ENCODE results near the gene LRRC18. TPM values are rescaled to one million over a fixed set of nuclear protein-coding genes. Genes with fewer than 3 reads are reported as not detected.

Gene LRRC18
- total RNA-seq, 1 donor from 2014 or later, result not detected

DNA sequence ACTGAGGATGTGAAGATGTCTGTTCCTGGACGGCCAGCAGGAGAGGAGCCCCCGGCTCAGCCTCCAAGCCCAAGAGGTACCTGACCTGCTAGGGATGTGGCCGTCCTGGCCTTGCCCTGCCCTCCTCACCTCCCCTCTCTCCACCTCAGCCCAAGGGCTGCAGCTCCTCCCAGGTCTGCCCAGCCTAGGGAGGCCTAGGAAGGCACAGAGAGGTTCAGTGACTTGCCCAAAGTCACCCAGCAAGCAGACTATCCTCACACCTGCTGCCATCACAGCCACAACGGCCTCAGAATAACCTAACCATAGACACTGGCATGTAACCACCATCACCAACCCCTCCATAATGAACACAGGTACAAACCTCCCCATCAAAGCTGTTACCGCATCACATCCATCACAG lies 38.7 kb upstream of the LRRC18 start:
- peaks cover 0 to 3% of the 10 kb centered on the region in 2 donors for H3K4me1 ChIP-seq
- H3K9me3 ChIP-seq, result no peaks in the 10 kb centered on the region
- H3K27ac ChIP-seq, result no peak overlapping the region
- intact Hi-C loops (cut with DNase I), result loop anchor here (10.0 kb wide), 1 partner anchor 426 kb away; no protein-coding TSS in a partner anchor
- H3K4me3 ChIP-seq, result no peak overlapping the region
- H3K36me3 ChIP-seq, result no peaks in the 10 kb centered on the region
- DNase-seq (ENCODE audit: low spot score in 2 of 2), result no peak
- TF ChIP-seq CTCF (IDR thresholded peaks at IDR 0.05), result no peak
- H3K27me3 ChIP-seq, result no peaks in the 10 kb centered on the region

GRCh38 chr10:48976196-48976595 lies 36.6 kb upstream of the LRRC18 start:
- DNase-seq (ENCODE audit: low spot score in 2 of 2), result no peak
- H3K36me3 ChIP-seq, result no peaks in the 10 kb centered on the region
- intact Hi-C loops (cut with DNase I), result loop anchor here (10.0 kb wide), 1 partner anchor 429 kb away; no protein-coding TSS in a partner anchor

DNA sequence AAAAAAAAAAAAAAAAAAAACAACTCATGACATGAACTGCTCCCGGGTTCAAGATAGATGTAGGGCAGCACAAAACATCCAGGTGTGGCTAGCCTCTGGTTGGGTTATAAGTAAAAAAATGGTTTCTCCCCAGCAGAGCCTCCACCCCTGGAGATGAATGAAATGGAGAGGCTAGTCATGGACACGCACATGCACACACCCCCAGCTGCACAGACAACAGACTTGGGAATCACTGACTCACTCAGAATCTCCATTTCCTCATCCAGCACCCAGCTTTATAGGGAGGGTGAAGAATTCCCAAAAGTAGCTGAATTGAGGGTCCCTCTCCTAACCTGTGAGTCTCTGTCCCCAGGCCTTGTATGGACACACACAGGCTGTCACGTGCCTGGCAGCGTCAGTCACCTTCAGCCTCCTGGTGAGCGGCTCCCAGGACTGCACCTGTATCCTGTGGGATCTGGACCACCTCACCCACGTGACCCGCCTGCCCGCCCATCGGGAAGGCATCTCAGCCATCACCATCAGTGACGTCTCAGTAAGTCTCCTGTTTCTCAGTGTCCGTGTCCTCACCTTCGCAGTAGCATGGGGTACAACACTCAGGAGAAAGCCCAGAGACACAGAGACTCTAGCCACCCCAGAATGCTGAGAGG lies 35.0 kb upstream of the LRRC18 start:
- no peaks in the 10 kb centered on the region for H3K4me1 ChIP-seq
- no peaks in the 10 kb centered on the region for H3K36me3 ChIP-seq
- no peaks in the 10 kb centered on the region for H3K9me3 ChIP-seq
- H3K27me3 ChIP-seq, result no peaks in the 10 kb centered on the region
- no peak for TF ChIP-seq CTCF (IDR thresholded peaks at IDR 0.05)
- intact Hi-C loops (cut with DNase I), result loop anchor here (10.0 kb wide), 1 partner anchor 430 kb away; no protein-coding TSS in a partner anchor
- H3K27ac ChIP-seq, result no peak overlapping the region
- H3K4me3 ChIP-seq, result no peak overlapping the region
- no peak for DNase-seq (ENCODE audit: low spot score in 2 of 2)

More at GRCh38 chr10:48976196-48976595, 36.6 kb upstream of the LRRC18 start:
- Histone ChIP-seq H3K27me3 (no peaks in the 10 kb centered on the region), H3K4me1 (no peaks in the 10 kb centered on the region), H3K9me3 (no peaks in the 10 kb centered on the region), H3K27ac (no peak overlapping the region), H3K4me3 (no peak overlapping the region)
- peak in 1 of 3 experiments; percentile 41 for TF ChIP-seq CTCF (IDR thresholded peaks at IDR 0.05)

- intact Hi-C loops (cut with DNase I), result loop anchor here (10.0 kb wide), 1 partner anchor 432 kb away; no protein-coding TSS in a partner anchor
- H3K4me3 ChIP-seq, result no peak overlapping the region
- TF ChIP-seq CTCF (IDR thresholded peaks at IDR 0.05), result no peak
Observed at GRCh38 chr10:48973065-48973464, 33.4 kb upstream of the LRRC18 start.

GRCh38 chr10:48970654-48971053 lies 31.0 kb upstream of the LRRC18 start:
- no peaks in the 10 kb centered on the region for H3K27me3 ChIP-seq
- no peak for DNase-seq (ENCODE audit: low spot score in 2 of 2)
- intact Hi-C loops (cut with DNase I), result loop anchor here (10.0 kb wide), 1 partner anchor 434 kb away; no protein-coding TSS in a partner anchor
- no peak for TF ChIP-seq CTCF (IDR thresholded peaks at IDR 0.05)
- H3K9me3 ChIP-seq, result no peaks in the 10 kb centered on the region
- H3K4me3 ChIP-seq, result no peak overlapping the region
- no peaks in the 10 kb centered on the region for H3K36me3 ChIP-seq
- no peak overlapping the region for H3K27ac ChIP-seq
- no peaks in the 10 kb centered on the region for H3K4me1 ChIP-seq

More at GRCh38 chr10:48973065-48973464, 33.4 kb upstream of the LRRC18 start:
- no peak for DNase-seq (ENCODE audit: low spot score in 2 of 2)
- Histone ChIP-seq H3K4me1 (no peaks in the 10 kb centered on the region), H3K9me3 (no peaks in the 10 kb centered on the region), H3K27me3 (no peaks in the 10 kb centered on the region), H3K27ac (no peak overlapping the region), H3K36me3 (no peaks in the 10 kb centered on the region)

Data from ascending aorta (tissue), 2 donors.